ENCODE data around the gene EIF2AK3.

Gene EIF2AK3

GRCh38 chr2:88540346-88540745 is 86.9 kb downstream of the EIF2AK3 start:
- DNase-seq (ENCODE audit: low read depth) = peak; percentile 61

- no peak for DNase-seq (ENCODE audit: low read depth)
Measured at GRCh38 chr2:88538362-88538917, 88.8 kb downstream of the EIF2AK3 start.

- DNase-seq (ENCODE audit: low read depth) = no peak
Measured at GRCh38 chr2:88537640-88538039, 89.6 kb downstream of the EIF2AK3 start.

- peak; percentile 28 for DNase-seq (ENCODE audit: low read depth)
Measured at GRCh38 chr2:88530081-88530480, 97.2 kb downstream of the EIF2AK3 start.

- DNase-seq (ENCODE audit: low read depth) = peak; percentile 20
Measured at GRCh38 chr2:88521445-88522073, 105.7 kb downstream of the EIF2AK3 start.

GRCh38 chr2:88517759-88518201 is 109.5 kb downstream of the EIF2AK3 start:
- no peak for DNase-seq (ENCODE audit: low read depth)

Measured in iris pigment epithelial cell (primary cell).